GM12801 (cell line): ENCODE data around the gene CPVL.

Experiments
- TF ChIP-seq, protein P1 (sequence below): IDR thresholded peaks from one replicate; pipeline ENCODE4 v1.5.1; 2011; ENCODE audit warnings: control low read depth; ENCODE audit not compliant: insufficient read length; ENCODE audit errors: extremely low read depth

CPVL gene

DNA sequence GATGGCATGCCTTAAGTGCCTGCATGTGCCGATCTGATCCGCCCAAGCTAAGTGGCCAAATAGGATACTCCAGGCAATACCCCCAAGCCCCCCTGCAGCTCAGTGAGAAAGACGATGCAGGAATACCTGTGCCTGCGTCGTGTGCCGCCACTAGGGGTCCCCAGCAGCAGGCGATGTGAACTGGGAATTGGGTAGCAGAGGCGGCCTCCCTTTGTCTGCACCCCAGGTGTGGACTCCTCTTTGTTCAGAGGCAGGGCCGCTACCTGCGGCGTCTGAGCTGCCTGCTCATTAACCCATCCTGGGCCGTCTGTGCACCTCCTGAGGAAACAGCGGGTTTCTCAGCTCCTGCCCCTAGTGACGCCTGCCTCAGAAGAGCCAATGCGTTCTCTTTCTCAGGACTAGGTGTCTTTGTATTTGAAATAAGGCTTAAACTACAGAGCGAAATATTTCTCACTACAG lies 43.4 kb upstream of the CPVL start:
- TF ChIP-seq, protein P1, sequence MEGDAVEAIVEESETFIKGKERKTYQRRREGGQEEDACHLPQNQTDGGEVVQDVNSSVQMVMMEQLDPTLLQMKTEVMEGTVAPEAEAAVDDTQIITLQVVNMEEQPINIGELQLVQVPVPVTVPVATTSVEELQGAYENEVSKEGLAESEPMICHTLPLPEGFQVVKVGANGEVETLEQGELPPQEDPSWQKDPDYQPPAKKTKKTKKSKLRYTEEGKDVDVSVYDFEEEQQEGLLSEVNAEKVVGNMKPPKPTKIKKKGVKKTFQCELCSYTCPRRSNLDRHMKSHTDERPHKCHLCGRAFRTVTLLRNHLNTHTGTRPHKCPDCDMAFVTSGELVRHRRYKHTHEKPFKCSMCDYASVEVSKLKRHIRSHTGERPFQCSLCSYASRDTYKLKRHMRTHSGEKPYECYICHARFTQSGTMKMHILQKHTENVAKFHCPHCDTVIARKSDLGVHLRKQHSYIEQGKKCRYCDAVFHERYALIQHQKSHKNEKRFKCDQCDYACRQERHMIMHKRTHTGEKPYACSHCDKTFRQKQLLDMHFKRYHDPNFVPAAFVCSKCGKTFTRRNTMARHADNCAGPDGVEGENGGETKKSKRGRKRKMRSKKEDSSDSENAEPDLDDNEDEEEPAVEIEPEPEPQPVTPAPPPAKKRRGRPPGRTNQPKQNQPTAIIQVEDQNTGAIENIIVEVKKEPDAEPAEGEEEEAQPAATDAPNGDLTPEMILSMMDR: no peak

DNA sequence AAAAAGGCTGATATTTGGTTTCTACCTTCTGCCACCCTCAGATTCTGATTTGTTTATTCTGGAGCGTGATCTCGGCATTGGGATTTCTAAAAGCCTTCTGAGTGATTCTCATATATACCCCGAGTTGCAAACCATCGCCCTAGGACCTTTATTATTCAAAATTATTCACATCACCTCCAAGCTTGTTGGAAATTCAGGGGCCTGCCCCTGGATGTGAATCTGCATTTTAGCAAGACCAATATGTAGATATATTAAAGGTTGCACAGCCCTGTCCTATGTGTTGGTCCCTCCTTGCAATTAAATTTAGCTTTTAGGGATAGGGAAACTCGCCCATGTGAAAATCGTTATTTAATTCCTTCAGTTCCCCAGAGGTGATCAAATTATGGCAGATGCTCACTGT lies 39.3 kb upstream of the CPVL start:
- TF ChIP-seq, protein P1: no peak

DNA sequence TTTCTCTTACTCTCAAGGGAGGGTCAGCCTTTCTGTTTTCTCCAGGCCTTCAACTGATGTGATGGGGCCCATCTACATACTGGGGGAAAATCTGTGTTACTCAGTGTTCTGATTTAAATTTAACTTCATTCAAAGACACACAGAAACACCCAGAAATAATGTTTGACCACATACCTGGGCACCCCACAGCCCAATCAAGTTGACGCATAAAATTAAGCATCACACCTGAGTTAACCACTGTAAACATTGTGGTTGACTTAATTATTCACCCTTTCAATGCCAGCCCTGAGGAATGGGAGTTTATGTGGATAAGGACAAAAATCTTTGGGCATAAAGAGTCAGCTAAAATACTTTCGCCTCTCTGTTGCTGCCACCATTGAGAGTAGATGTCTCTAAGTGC lies 38.3 kb upstream of the CPVL start:
- TF ChIP-seq, protein P1: no peak

DNA sequence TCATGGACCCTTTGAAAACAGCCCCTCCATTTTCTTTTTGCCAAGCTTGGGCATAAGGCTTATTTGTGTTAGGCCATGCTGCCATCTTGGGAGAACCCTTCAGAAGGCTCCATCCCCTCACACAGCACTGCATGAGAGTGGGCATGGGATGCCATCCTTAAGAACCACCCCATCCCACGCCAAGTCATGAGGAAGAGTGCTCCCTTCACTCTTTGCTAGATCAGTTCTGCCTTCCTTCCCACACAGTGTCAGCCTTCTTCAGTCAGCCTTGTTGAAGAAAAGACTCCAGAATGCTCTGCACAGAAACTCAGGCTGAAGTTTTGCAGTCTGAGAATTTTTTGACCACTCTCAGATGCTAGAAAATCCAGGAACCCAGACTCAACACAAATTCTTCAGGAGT lies 32.8 kb upstream of the CPVL start:
- TF ChIP-seq, protein P1: no peak

GRCh38 chr7:29177963-29178600 lies 31.7 kb upstream of the CPVL start:
- TF ChIP-seq, protein P1: no peak

GRCh38 chr7:29173458-29173857 lies 27.1 kb upstream of the CPVL start:
- TF ChIP-seq, protein P1: no peak

- TF ChIP-seq, protein P1: no peak
Observed at GRCh38 chr7:29170781-29171180, 24.4 kb upstream of the CPVL start.
